Mesenchymal stem cell (in vitro differentiated cells and primary cell): ENCODE results near the gene LRIF1.

Source experiments
- DNase-seq: peaks from one replicate; pipeline ENCODE4 v3.0.0-alpha.2; 2013
- H2AFZ ChIP-seq: one replicate; pipeline ENCODE4 v1.6.1; 2013; ENCODE audit warnings: low read depth, mild to moderate bottlenecking, control low read depth, inconsistent platforms, low read length, moderate library complexity
- H2AK5ac ChIP-seq: 2 replicates; pipeline ENCODE4 v1.6.1; 2013; ENCODE audit warnings: low read length, moderate library complexity, mild to moderate bottlenecking, inconsistent platforms; ENCODE audit not compliant: severe bottlenecking
- H2BK120ac ChIP-seq: one replicate; pipeline ENCODE4 v1.6.1; 2013; ENCODE audit warnings: low read depth, mild to moderate bottlenecking, inconsistent platforms, low read length, moderate library complexity
- H2BK12ac ChIP-seq, 2 experiments: one replicate each; pipeline ENCODE4 v1.6.1; 2013; ENCODE audit warnings: inconsistent platforms in 2 of 2, low read length in 2 of 2, mild to moderate bottlenecking in 2 of 2, moderate library complexity in 2 of 2, control low read depth in 1 of 2
- H2BK15ac ChIP-seq: one replicate; pipeline ENCODE4 v1.6.1; 2013; ENCODE audit warnings: mild to moderate bottlenecking, low read depth, inconsistent platforms; ENCODE audit not compliant: poor library complexity, severe bottlenecking
- H2BK5ac ChIP-seq: 2 replicates; pipeline ENCODE4 v1.6.1; 2013; ENCODE audit warnings: low read depth, mild to moderate bottlenecking, low read length, control low read depth, inconsistent platforms; ENCODE audit not compliant: poor library complexity, severe bottlenecking
- H3K14ac ChIP-seq, 2 experiments: one replicate each; pipeline ENCODE4 v1.6.1; 2013; ENCODE audit warnings: inconsistent platforms in 2 of 2, low read length in 2 of 2, control low read depth in 1 of 2, mild to moderate bottlenecking in 1 of 2, moderate library complexity in 1 of 2
- H3K18ac ChIP-seq, 2 experiments: one replicate each; pipeline ENCODE4 v1.6.1; 2013; ENCODE audit warnings: inconsistent platforms in 2 of 2, low read length in 2 of 2, control low read depth in 1 of 2, low read depth in 1 of 2, mild to moderate bottlenecking in 1 of 2
- H3K23ac ChIP-seq, 2 experiments: one replicate each; pipeline ENCODE4 v1.6.1; 2013; ENCODE audit warnings: inconsistent platforms in 2 of 2, low read length in 2 of 2, mild to moderate bottlenecking in 2 of 2, moderate library complexity in 2 of 2, control low read depth in 1 of 2
- H3K27ac ChIP-seq: 2 replicates; pipeline ENCODE4 v1.5.1; 2013; ENCODE audit warnings: mild to moderate bottlenecking, moderate library complexity, low read length, control low read depth, inconsistent platforms; ENCODE audit not compliant: poor library complexity, severe bottlenecking
- H3K27me3 ChIP-seq, 2 experiments: 2 replicates each; pipeline versions ENCODE4 v1.6.1 to v1.7.0; 2013; ENCODE audit warnings: low read length in 2 of 2, mild to moderate bottlenecking in 2 of 2, moderate library complexity in 2 of 2, control low read depth in 1 of 2, inconsistent platforms in 1 of 2; ENCODE audit not compliant: control insufficient read depth in 1 of 2, insufficient read depth in 1 of 2
- H3K36me3 ChIP-seq, 2 experiments: 2 replicates each; pipeline versions ENCODE4 v1.6.1 to v1.7.0; 2013; ENCODE audit warnings: low read length in 2 of 2, control low read depth in 1 of 2, inconsistent platforms in 1 of 2, low read depth in 1 of 2, mild to moderate bottlenecking in 1 of 2; ENCODE audit not compliant: insufficient read depth in 2 of 2, control insufficient read depth in 1 of 2
- H3K4ac ChIP-seq, 2 experiments: one replicate each; pipeline ENCODE4 v1.6.1; 2013; ENCODE audit warnings: inconsistent platforms in 2 of 2, low read length in 2 of 2, mild to moderate bottlenecking in 2 of 2, moderate library complexity in 2 of 2, control low read depth in 1 of 2, low read depth in 1 of 2
- H3K4me1 ChIP-seq: 2 replicates; pipeline ENCODE4 v1.6.1; 2013; ENCODE audit warnings: low read depth, low read length, control low read depth; ENCODE audit not compliant: control insufficient read depth, insufficient read depth
- H3K4me2 ChIP-seq: 2 replicates; pipeline ENCODE4 v1.6.1; 2013; ENCODE audit warnings: low read length, mild to moderate bottlenecking, inconsistent platforms; ENCODE audit not compliant: poor library complexity, severe bottlenecking
- H3K4me3 ChIP-seq, 2 experiments: 2 replicates each; pipeline versions ENCODE4 v1.5.1 to v1.7.0; 2013; ENCODE audit warnings: low read length in 2 of 2, mild to moderate bottlenecking in 2 of 2, control low read depth in 1 of 2, low read depth in 1 of 2; ENCODE audit not compliant: insufficient read depth in 1 of 2
- H3K79me1 ChIP-seq: replicated peaks from 2 replicates; pipeline ENCODE4 v1.6.1; 2013; ENCODE audit warnings: mild to moderate bottlenecking, control low read depth, low read length, inconsistent platforms; ENCODE audit not compliant: poor library complexity, severe bottlenecking
- H3K9ac ChIP-seq: 2 replicates; pipeline ENCODE4 v1.7.0; 2013; ENCODE audit warnings: mild to moderate bottlenecking, low read length, moderate library complexity
- H3K9me3 ChIP-seq: 2 replicates; pipeline ENCODE4 v1.7.0; 2013; ENCODE audit warnings: mild to moderate bottlenecking, low read length; ENCODE audit not compliant: control insufficient read depth
- H4K8ac ChIP-seq: one replicate; pipeline ENCODE4 v1.6.1; 2013; ENCODE audit warnings: inconsistent platforms, mild to moderate bottlenecking, low read length, moderate library complexity
- H4K91ac ChIP-seq: one replicate; pipeline ENCODE4 v1.6.1; 2013; ENCODE audit warnings: mild to moderate bottlenecking, low read length, inconsistent platforms
- WGBS: methylation state at CpG from one replicate; pipeline ENCODE4 v1.1.7; 2013; ENCODE audit warnings: mixed read lengths; 5-methylcytosine and 5-hydroxymethylcytosine counted together

Gene LRIF1

GRCh38 chr1:110916669-110917306, 46.9 kb downstream of the LRIF1 start:
- H3K23ac ChIP-seq: no peak overlapping the region
- no peaks in the 10 kb centered on the region for H3K27me3 ChIP-seq
- H3K4ac ChIP-seq: no peak overlapping the region
- peak overlapping the region in 1 of 2 experiments; percentile 19 for H3K4me3 ChIP-seq
- WGBS: 17% methylated on average over 2 of the region's 2 CpGs
- H2BK120ac ChIP-seq: no peak overlapping the region
- no peak overlapping the region for H4K8ac ChIP-seq
- H2BK15ac ChIP-seq: no peak overlapping the region
- H4K91ac ChIP-seq: no peak overlapping the region
- no peaks in the 10 kb centered on the region for H3K4me1 ChIP-seq
- H2BK12ac ChIP-seq: no peak overlapping the region
- H3K79me1 ChIP-seq: no peaks in the 10 kb centered on the region
- no peak overlapping the region for H3K14ac ChIP-seq
- H3K18ac ChIP-seq: no peak overlapping the region
- H2BK5ac ChIP-seq: no peak overlapping the region
- H2AK5ac ChIP-seq: no peak overlapping the region
- H2AFZ ChIP-seq: no peak overlapping the region
- H3K9me3 ChIP-seq: peaks cover 7% of the 10 kb centered on the region
- H3K27ac ChIP-seq: no peak overlapping the region
- peak; percentile 5 for DNase-seq
- H3K36me3 ChIP-seq: no peaks in the 10 kb centered on the region
- H3K9ac ChIP-seq: peak overlapping the region; percentile 29
- H3K4me2 ChIP-seq: no peak overlapping the region

GRCh38 chr1:110916274-110916668, 47.5 kb downstream of the LRIF1 start:
- H3K4me2 ChIP-seq: no peak overlapping the region
- no peak overlapping the region for H2AFZ ChIP-seq
- peaks cover 7% of the 10 kb centered on the region for H3K9me3 ChIP-seq
- H3K36me3 ChIP-seq: no peaks in the 10 kb centered on the region
- H3K4me1 ChIP-seq: no peaks in the 10 kb centered on the region
- H2BK12ac ChIP-seq: no peak overlapping the region
- no peak overlapping the region for H3K18ac ChIP-seq
- no peak for DNase-seq
- peak overlapping the region; percentile 57 for H2BK5ac ChIP-seq
- H3K9ac ChIP-seq: peak overlapping the region; percentile 29
- no peak overlapping the region for H3K4me3 ChIP-seq
- no peak overlapping the region for H3K4ac ChIP-seq
- no peak overlapping the region for H3K14ac ChIP-seq
- H2BK15ac ChIP-seq: no peak overlapping the region
- no peaks in the 10 kb centered on the region for H3K79me1 ChIP-seq
- no peak overlapping the region for H4K8ac ChIP-seq
- H2AK5ac ChIP-seq: no peak overlapping the region
- no peaks in the 10 kb centered on the region for H3K27me3 ChIP-seq
- no peak overlapping the region for H3K27ac ChIP-seq
- no peak overlapping the region for H2BK120ac ChIP-seq
- no CpG with 5 or more reads among the region's 2 CpGs for WGBS
- no peak overlapping the region for H3K23ac ChIP-seq
- H4K91ac ChIP-seq: no peak overlapping the region

GRCh38 chr1:110915804-110916203, 47.9 kb downstream of the LRIF1 start:
- Histone ChIP-seq H3K79me1 (no peaks in the 10 kb centered on the region), H2AK5ac (no peak overlapping the region)
- 71% methylated on average over 1 of the region's 2 CpGs for WGBS

GRCh38 chr1:110914676-110915075, 49.0 kb downstream of the LRIF1 start:
- Histone ChIP-seq H2BK12ac (no peak overlapping the region), H3K14ac (no peak overlapping the region), H3K23ac (no peak overlapping the region), H3K4me1 (no peaks in the 10 kb centered on the region), H2BK120ac (no peak overlapping the region), H3K27me3 (no peaks in the 10 kb centered on the region), H3K9ac (no peak overlapping the region), H3K79me1 (no peaks in the 10 kb centered on the region), H4K8ac (no peak overlapping the region), H2BK5ac (no peak overlapping the region), H2AK5ac (no peak overlapping the region), H3K36me3 (no peaks in the 10 kb centered on the region), H3K4me2 (no peak overlapping the region), H2AFZ (no peak overlapping the region), H3K9me3 (peaks cover 7% of the 10 kb centered on the region), H2BK15ac (no peak overlapping the region), H3K18ac (no peak overlapping the region), H3K4me3 (no peak overlapping the region), H3K27ac (no peak overlapping the region), H4K91ac (no peak overlapping the region), H3K4ac (no peak overlapping the region)
- WGBS: 100% methylated on average over 1 of the region's 3 CpGs
- DNase-seq: no peak

More at GRCh38 chr1:110915804-110916203, 47.9 kb downstream of the LRIF1 start:
- Histone ChIP-seq H3K4me3 (no peak overlapping the region), H2BK5ac (no peak overlapping the region), H2AFZ (no peak overlapping the region), H3K36me3 (no peaks in the 10 kb centered on the region), H3K4me1 (no peaks in the 10 kb centered on the region), H2BK15ac (no peak overlapping the region), H3K14ac (no peak overlapping the region), H3K9me3 (peaks cover 7% of the 10 kb centered on the region), H3K18ac (no peak overlapping the region), H4K91ac (no peak overlapping the region), H2BK120ac (no peak overlapping the region), H2BK12ac (no peak overlapping the region), H4K8ac (no peak overlapping the region), H3K27ac (no peak overlapping the region), H3K4ac (no peak overlapping the region), H3K27me3 (no peaks in the 10 kb centered on the region), H3K4me2 (no peak overlapping the region), H3K23ac (no peak overlapping the region), H3K9ac (no peak overlapping the region)
- no peak for DNase-seq
